ENCODE results near the gene CA12.
"Not testable (repeated sequence)": the region's sequence is repeated elsewhere in the genome, so short reads cannot be mapped to it uniquely, and the experiment has no call there.

Gene CA12

GRCh38 chr15:63358241-63359029, 23.2 kb downstream of the CA12 start:
- peak in 2 of 51 donors; percentile 12 to 38 for DNase-seq

- no peak for DNase-seq
Measured at GRCh38 chr15:63357731-63358130, 23.9 kb downstream of the CA12 start.

GRCh38 chr15:63357061-63357460, 24.6 kb downstream of the CA12 start:
- DNase-seq, result no peak

GRCh38 chr15:63354821-63355650, 26.6 kb downstream of the CA12 start:
- no peak for DNase-seq

- DNase-seq, result no peak
Measured at GRCh38 chr15:63353887-63354286, 27.8 kb downstream of the CA12 start.

- DNase-seq, result no peak
Measured at GRCh38 chr15:63353261-63353660, 28.4 kb downstream of the CA12 start.

GRCh38 chr15:63352808-63353207, 28.8 kb downstream of the CA12 start:
- no peak for DNase-seq

- DNase-seq, result no peak
Measured at GRCh38 chr15:63351170-63351569, 30.5 kb downstream of the CA12 start.

GRCh38 chr15:63350178-63350621, 31.4 kb downstream of the CA12 start:
- peak in 10 of 51 donors; percentile 7 to 37 (median 12) for DNase-seq

- no peak for DNase-seq
Measured at GRCh38 chr15:63349621-63350020, 32.0 kb downstream of the CA12 start.

GRCh38 chr15:63349156-63349555, 32.5 kb downstream of the CA12 start:
- DNase-seq, result no peak

GRCh38 chr15:63348392-63348791, 33.3 kb downstream of the CA12 start:
- DNase-seq, result peak in 44 of 51 donors; percentile 4 to 82 (median 48)

- DNase-seq, result no peak
Measured at GRCh38 chr15:63347074-63347857, 34.4 kb downstream of the CA12 start.

- no peak for DNase-seq
Measured at GRCh38 chr15:63345391-63345752, 36.3 kb downstream of the CA12 start.

- no peak for DNase-seq
Measured at GRCh38 chr15:63344731-63345390, 36.8 kb downstream of the CA12 start.

- not testable (repeated sequence) for DNase-seq
Measured at GRCh38 chr15:63342996-63343562, 38.6 kb downstream of the CA12 start.

GRCh38 chr15:63341898-63342297, 39.7 kb downstream of the CA12 start:
- DNase-seq, result no peak

- no peak for DNase-seq
Measured at GRCh38 chr15:63340878-63341277, 40.8 kb downstream of the CA12 start.

- no peak for DNase-seq
Measured at GRCh38 chr15:63340353-63340752, 41.3 kb downstream of the CA12 start.

GRCh38 chr15:63339836-63340235, 41.8 kb downstream of the CA12 start:
- no peak for DNase-seq
